Body of pancreas (tissue), 4 donors: Measurements from ENCODE around the gene LYST. TPM values are rescaled to one million over a fixed set of nuclear protein-coding genes. Genes with fewer than 3 reads are reported as not detected.

ENCODE experiments used
- ATAC-seq: fragments of 150-250 bp; one replicate; pipeline ENCODE4 v1.9.1; 2016
- DNase-seq, 4 donors: peaks; one replicate each; pipeline ENCODE4 v3.0.0-alpha.2; 2019
- H3K27ac ChIP-seq, 4 donors: fragments of 200-600 bp; sonication (generic); 1 replicate in 3 of 4; 2 replicates in 1 of 4; pipeline versions ENCODE4 v1.5.1 to v1.6.1; 2016 to 2019; ENCODE audit warnings: mild to moderate bottlenecking in 1 of 4, mixed read lengths in 1 of 4, moderate library complexity in 1 of 4
- H3K27me3 ChIP-seq, 2 donors: fragments of 200-600 bp; sonication (generic); one replicate each; pipeline ENCODE4 v1.6.0; 2016; ENCODE audit warnings: mild to moderate bottlenecking in 1 of 2
- H3K36me3 ChIP-seq, 2 donors: fragments of 200-600 bp; sonication (generic); replicated peaks in 1 of 2; 2 replicates each; pipeline ENCODE4 v1.5.1; 2016; ENCODE audit warnings: low read depth in 2 of 2; ENCODE audit not compliant: insufficient read depth in 1 of 2
- H3K4me1 ChIP-seq: fragments of 200-600 bp; sonication (generic); one replicate; pipeline ENCODE4 v1.6.0; 2016
- H3K4me3 ChIP-seq, 2 donors: fragments of 200-600 bp; sonication (generic); 1 replicate in 1 of 2; 2 replicates in 1 of 2; pipeline ENCODE4 v1.5.1; 2016 to 2019
- H3K9me3 ChIP-seq, 3 donors: fragments of 200-600 bp; sonication (generic); 1 replicate in 2 of 3; 2 replicates in 1 of 3; pipeline ENCODE4 v1.5.1; 2016
- CTCF ChIP-seq, 7 experiments: fragments of 450-650 bp in 4 of 7; fragments of 200-600 bp in 3 of 7; sonication (generic) in 3 of 7; IDR thresholded peaks; one replicate each; pipeline ENCODE4 v1.5.1; 2016 to 2019; ENCODE audit warnings: antibody characterized with exemption in 7 of 7
- POLR2A ChIP-seq, 3 donors: fragments of 450-650 bp; IDR thresholded peaks; one replicate each; pipeline ENCODE4 v1.6.1; 2016; ENCODE audit warnings: antibody characterized with exemption in 3 of 3, mild to moderate bottlenecking in 2 of 3
- WGBS, 2 donors: methylation state at CpG; one replicate each; pipeline ENCODE4 v1.1.5; 2017; 5-methylcytosine and 5-hydroxymethylcytosine counted together
- intact Hi-C: fragments of 100-400 bp; cut with DNase I; formaldehyde crosslinking; loops from one replicate; pipeline ENCODE4 v1.15.1; 2023
- total RNA-seq, 2 donors: library from RNA; depleted of rRNA; stranded (reverse); fragments of >200 nt; gene quantifications; one replicate each; pipeline ENCODE4 v1.1.0, GENCODE V29; 2016

Gene LYST
- total RNA-seq, 2 donors from 2014 or later = 16.5 to 21.0 TPM

- Histone ChIP-seq H3K4me1 (no peaks in the 10 kb centered on the region), H3K9me3 (no peaks in the 10 kb centered on the region), H3K4me3 (no peak overlapping the region), H3K36me3 (no peaks in the 10 kb centered on the region), H3K27ac (no peak overlapping the region), H3K27me3 (no peaks in the 10 kb centered on the region)
- DNase-seq (no peak), ATAC-seq (no peak)
- TF ChIP-seq CTCF (IDR thresholded peaks at IDR 0.05) = no peak
- TF ChIP-seq POLR2A (IDR thresholded peaks at IDR 0.05) = no peak
- intact Hi-C loops = no loop called here
- 83 to 91% methylated on average over 10 of the region's 10 CpGs for WGBS, 2 donors
These were observed 228.8 kb downstream of the LYST start for GRCh38 chr1:235637756-235638534.

- Histone ChIP-seq H3K9me3 (no peaks in the 10 kb centered on the region), H3K4me1 (no peaks in the 10 kb centered on the region), H3K27ac (no peak overlapping the region), H3K27me3 (no peaks in the 10 kb centered on the region), H3K36me3 (no peaks in the 10 kb centered on the region), H3K4me3 (no peak overlapping the region)
- ATAC-seq = no peak
- WGBS, 2 donors = 52 to 67% methylated on average over 5 to 12 of the region's 12 CpGs
- intact Hi-C loops = no loop called here
- TF ChIP-seq POLR2A (IDR thresholded peaks at IDR 0.05) (no peak), CTCF (IDR thresholded peaks at IDR 0.05) (no peak)
- DNase-seq = no peak
These were observed 230.6 kb downstream of the LYST start for GRCh38 chr1:235635938-235636662.

GRCh38 chr1:235632506-235633401 is 234.0 kb downstream of the LYST start:
- Histone ChIP-seq H3K27ac (no peak overlapping the region), H3K9me3 (no peaks in the 10 kb centered on the region), H3K27me3 (no peaks in the 10 kb centered on the region), H3K4me1 (no peaks in the 10 kb centered on the region), H3K36me3 (no peaks in the 10 kb centered on the region), H3K4me3 (no peak overlapping the region)
- intact Hi-C loops = no loop called here
- no peak for TF ChIP-seq CTCF (IDR thresholded peaks at IDR 0.05)
- no peak for TF ChIP-seq POLR2A (IDR thresholded peaks at IDR 0.05)
- ATAC-seq = no peak
- no peak for DNase-seq
- WGBS, 2 donors = 46 to 51% methylated on average over 14 of the region's 14 CpGs

- 80 to 85% methylated on average over 7 of the region's 7 CpGs for WGBS, 2 donors
These were observed 234.9 kb downstream of the LYST start for GRCh38 chr1:235631816-235632215.

More at GRCh38 chr1:235631816-235632215, 234.9 kb downstream of the LYST start:
- Histone ChIP-seq H3K4me1 (no peaks in the 10 kb centered on the region), H3K9me3 (no peaks in the 10 kb centered on the region), H3K36me3 (no peaks in the 10 kb centered on the region), H3K4me3 (no peak overlapping the region), H3K27me3 (no peaks in the 10 kb centered on the region), H3K27ac (no peak overlapping the region)
- DNase-seq (no peak), ATAC-seq (no peak)
- intact Hi-C loops = no loop called here
- TF ChIP-seq CTCF (IDR thresholded peaks at IDR 0.05) = no peak
- no peak for TF ChIP-seq POLR2A (IDR thresholded peaks at IDR 0.05)
